Psoas muscle (tissue), 8 donors: ENCODE measurements around the gene RHBDL2. TPM values are rescaled to one million over a fixed set of nuclear protein-coding genes. Genes with fewer than 3 reads are reported as not detected.
"Not testable (repeated sequence)": the region's sequence is repeated elsewhere in the genome, so short reads cannot be mapped to it uniquely, and the experiment has no call there.

Experiments
- ATAC-seq, 4 donors: fragments of 200-7000 bp; cut with Tn5 transposase; one replicate each; pipeline ENCODE4 v1.9.1; 2020; ENCODE audit warnings: moderate library complexity in 3 of 4, mild to moderate bottlenecking in 2 of 4
- DNase-seq, 2 donors: peaks; one replicate each; pipeline ENCODE4 v3.0.0-alpha.2; 2020
- H3K27ac ChIP-seq: fragments of 200-600 bp; one replicate; pipeline ENCODE4 v1.8.0; 2022
- H3K27me3 ChIP-seq, 3 donors: fragments of 200-600 bp in 1 of 3; one replicate each; pipeline versions ENCODE4 v1.6.1 to v1.8.0; 2013 to 2022; ENCODE audit warnings: low read length in 2 of 3, mild to moderate bottlenecking in 2 of 3, moderate library complexity in 1 of 3; ENCODE audit not compliant: insufficient read depth in 3 of 3
- H3K36me3 ChIP-seq, 2 donors: fragments of 200-600 bp in 1 of 2; one replicate each; pipeline versions ENCODE4 v1.6.1 to v1.8.0; 2013 to 2022; ENCODE audit warnings: low read depth in 1 of 2, mild to moderate bottlenecking in 1 of 2, moderate library complexity in 1 of 2; ENCODE audit not compliant: insufficient read depth in 1 of 2
- H3K4me1 ChIP-seq: fragments of 200-600 bp; one replicate; pipeline ENCODE4 v1.8.0; 2022
- H3K4me3 ChIP-seq: fragments of 200-600 bp; one replicate; pipeline ENCODE4 v1.8.0; 2022; ENCODE audit warnings: mild to moderate bottlenecking
- H3K9me3 ChIP-seq: fragments of 200-600 bp; one replicate; pipeline ENCODE4 v1.8.0; 2022
- CTCF ChIP-seq: fragments of 200-600 bp; IDR thresholded peaks from one replicate; pipeline ENCODE4 v1.8.0; 2022; ENCODE audit warnings: antibody characterized with exemption
- WGBS, 3 donors: extraction: QIAGEN DNeasy Blood & Tissue Kit; methylation state at CpG; one replicate each; pipeline versions ENCODE4 v1.1.6 to v1.1.7; 2013; 5-methylcytosine and 5-hydroxymethylcytosine counted together
- intact Hi-C, 2 donors: fragments of 100-400 bp; cut with DNase I; formaldehyde crosslinking; loops; one replicate each; pipeline versions ENCODE4 v1.11.0 to v1.14.2; 2022
- polyA plus RNA-seq, 3 donors: library from polyadenylated mRNA; stranded (reverse); fragments of 200-250 nt; gene quantifications; one replicate each; pipeline ENCODE4 v1.2.3, GENCODE V29; 2013
- total RNA-seq, 4 donors: library from RNA; stranded (reverse); fragmentation: NEBNext Ultra II Directional in 2 of 4; extraction: Animal tissue kit (Norgen Biotek cat#: 25700) in 2 of 4; gene quantifications; one replicate each; pipeline versions ENCODE4 v1.2.1 to v1.2.4, GENCODE V29; 2021 to 2023
- donor health status: healthy with polysubstance abuse.
- donor health status: DM: no; HTN: no; CAD: no; lungs with moderate emphysema.
- donor health status: Bipolar disorder and iron deficiency.
- donor health status: healthy.
- donor health status: DM: yes; HTN: yes; CAD: no.
- donor health status: DM: no; HTN: no; CAD: no.
- donor health status: DM: no; HTN: no; CAD: no.
- donor health status: DM: yes; HTN: yes; CAD: no.

RHBDL2 gene
- total and polyA plus RNA-seq, 7 donors = 0.09 to 0.31 (median 0.16) TPM; not detected in 4

DNA sequence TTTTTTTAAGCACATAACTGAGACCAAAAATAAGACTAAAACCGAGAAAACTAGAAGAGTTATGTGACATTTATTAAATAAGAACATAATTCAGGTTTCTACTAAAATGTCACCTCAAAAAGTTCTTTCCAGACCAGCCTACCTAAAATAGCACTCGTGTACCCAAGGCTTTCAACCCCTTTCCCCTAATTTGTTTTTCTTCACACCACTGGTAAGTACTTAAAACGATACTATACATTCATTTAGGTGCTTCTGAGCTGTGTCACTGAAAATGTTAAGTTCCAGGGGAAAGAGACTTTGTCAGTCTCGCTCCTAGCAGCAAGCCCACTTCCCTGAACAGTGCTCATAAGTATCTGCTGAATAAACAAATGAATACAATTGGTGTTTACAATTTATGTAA lies 88.8 kb downstream of the RHBDL2 start:
- H3K36me3 ChIP-seq = peaks cover 8 to 94% of the 10 kb centered on the region in 2 donors
- intact Hi-C loops = no loop called here

DNA sequence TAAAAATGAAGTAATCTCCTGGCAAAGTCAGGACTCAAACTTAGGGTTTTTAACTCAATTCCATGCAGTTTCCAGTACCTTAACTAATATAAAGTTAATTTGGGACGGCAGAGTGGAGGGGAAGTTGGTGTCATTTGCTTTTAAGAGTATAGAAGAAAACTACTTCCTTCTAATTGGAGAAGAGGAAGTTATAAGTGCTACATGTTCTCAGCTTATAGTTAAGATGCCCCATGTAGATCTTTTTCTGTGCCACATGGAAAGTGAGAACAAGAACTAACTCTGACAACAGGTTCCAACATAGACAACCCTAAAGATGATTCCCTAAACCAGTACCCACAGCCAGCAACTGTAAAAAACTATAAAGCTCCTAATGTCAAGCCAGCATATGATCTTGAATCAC lies 93.6 kb downstream of the RHBDL2 start:
- Histone ChIP-seq H3K4me3 (no peak overlapping the region), H3K9me3 (no peaks in the 10 kb centered on the region), H3K27me3 (no peaks in the 10 kb centered on the region), H3K4me1 (no peaks in the 10 kb centered on the region), H3K36me3 (peaks cover 3 to 100% of the 10 kb centered on the region in 2 donors), H3K27ac (no peak overlapping the region)
- ATAC-seq (no peak), DNase-seq (no peak)
- 67 to 91% (median 73%) methylated on average over 1 of the region's 1 CpG for WGBS, 3 donors
- intact Hi-C loops = no loop called here
- TF ChIP-seq CTCF = no peak

More for the DNA sequence above, 88.8 kb downstream of the RHBDL2 start:
- Histone ChIP-seq H3K27me3 (no peaks in the 10 kb centered on the region), H3K4me1 (peaks cover 7% of the 10 kb centered on the region), H3K9me3 (no peaks in the 10 kb centered on the region), H3K27ac (no peak overlapping the region), H3K4me3 (no peak overlapping the region)
- DNase-seq (no peak), ATAC-seq (no peak)
- WGBS, 3 donors = 83 to 86% (median 85%) methylated on average over 4 of the region's 4 CpGs
- TF ChIP-seq CTCF = no peak

GRCh38 chr1:38846210-38846609 lies 95.4 kb downstream of the RHBDL2 start:
- no peaks in the 10 kb centered on the region for H3K4me1 ChIP-seq
- ATAC-seq = no peak
- no peaks in the 10 kb centered on the region for H3K27me3 ChIP-seq
- no peaks in the 10 kb centered on the region for H3K9me3 ChIP-seq
- TF ChIP-seq CTCF = no peak
- DNase-seq = no peak
- H3K4me3 ChIP-seq = no peak overlapping the region
- 83 to 93% (median 92%) methylated on average over 3 of the region's 3 CpGs for WGBS, 3 donors
- peaks cover 3 to 100% of the 10 kb centered on the region in 2 donors for H3K36me3 ChIP-seq
- H3K27ac ChIP-seq = no peak overlapping the region
- intact Hi-C loops = no loop called here

DNA sequence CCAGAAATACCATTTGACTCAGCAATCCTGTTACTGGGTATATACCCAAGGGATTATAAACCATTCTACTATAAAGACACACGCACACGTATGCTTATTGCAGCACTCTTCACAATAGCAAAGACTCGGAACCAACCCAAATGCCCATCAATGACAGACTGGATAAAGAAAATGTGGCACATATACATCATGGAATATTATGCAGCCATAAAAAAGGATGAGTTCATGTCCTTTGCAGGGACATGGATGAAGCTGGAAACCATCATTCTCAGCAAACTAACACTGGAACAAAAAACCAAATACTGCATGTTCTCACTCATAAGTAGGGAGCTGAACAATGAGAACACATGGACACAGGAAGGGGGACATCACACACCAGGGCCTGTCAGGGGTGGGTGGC lies 96.5 kb downstream of the RHBDL2 start:
- H3K4me3 ChIP-seq, ATAC-seq, intact Hi-C loops, H3K27ac ChIP-seq, H3K27me3 ChIP-seq, H3K4me1 ChIP-seq, H3K9me3 ChIP-seq, DNase-seq: not testable (repeated sequence)
- H3K36me3 ChIP-seq = peaks cover 3 to 99% of the 10 kb centered on the region in 2 donors
- WGBS, 3 donors = 95 to 100% (median 99%) methylated on average over 3 of the region's 3 CpGs

DNA sequence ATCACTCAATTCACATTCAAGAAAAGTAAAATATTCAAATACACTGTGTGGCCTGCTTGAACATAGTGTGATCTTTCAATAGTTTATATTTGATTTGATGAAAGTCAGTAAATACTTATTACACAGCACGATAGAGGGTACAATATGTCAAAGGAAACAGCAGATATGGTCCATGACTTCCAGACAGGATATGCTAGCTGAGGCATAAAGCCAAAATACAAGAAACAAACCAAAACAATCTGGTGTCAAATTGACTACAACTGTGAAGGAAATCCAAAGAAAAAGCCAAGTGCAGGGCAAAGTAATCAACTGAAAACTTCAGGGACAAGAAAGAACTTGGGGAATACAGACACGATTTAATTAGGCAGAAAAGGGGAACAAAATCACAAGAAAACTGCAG lies 101.3 kb downstream of the RHBDL2 start:
- no peak overlapping the region for H3K27ac ChIP-seq
- H3K27me3 ChIP-seq = no peaks in the 10 kb centered on the region
- H3K9me3 ChIP-seq = no peaks in the 10 kb centered on the region
- H3K4me3 ChIP-seq = no peak overlapping the region
- intact Hi-C loops = no loop called here
- DNase-seq = no peak
- no peak for TF ChIP-seq CTCF
- WGBS, 3 donors = 39 to 53% (median 52%) methylated on average over 2 of the region's 2 CpGs
- peaks cover 12% of the 10 kb centered on the region for H3K4me1 ChIP-seq
- peaks cover 3 to 82% of the 10 kb centered on the region in 2 donors for H3K36me3 ChIP-seq
- ATAC-seq = no peak
